HepG2 (cell line): Measurements from ENCODE around the gene CLDN7. TPM values are rescaled to one million over a fixed set of nuclear protein-coding genes. Genes with fewer than 3 reads are reported as not detected.
A peak's percentile ranks its signal among the peaks of the same experiment; 100 is the strongest.

Experiments
- ATAC-seq: fragments of 200-7000 bp; cut with Tn5 transposase; 3 replicates; pipeline ENCODE4 v1.9.1; 2020; ENCODE audit warnings: mild to moderate bottlenecking, moderate library complexity
- BruUV-seq: library from RNA; stranded (reverse); fragments of 400-500 nt; replicated peaks from 2 replicates; lab custom pipeline; 2021; lab: Mats Ljungman, UMichigan
- CTCF ChIA-PET: fragments of 300-600 bp; formaldehyde crosslinking; extraction: SDS; loops from one replicate; lab custom pipeline; 2021; ENCODE audit warnings: low total read pairs, inconsistent platforms, low intra/inter-chr PET ratio; lab: Yijun Ruan, JAX
- POLR2A ChIA-PET: fragments of 350-600 bp; sonication (Branson Sonifier 250); formaldehyde crosslinking; loops from one replicate; lab custom pipeline; 2020; ENCODE audit warnings: antibody characterized with exemption, inconsistent platforms; lab: Yijun Ruan, JAX
- DNase-seq: peaks from one replicate; pipeline ENCODE4 v3.0.0-alpha.2; 2015; ENCODE audit warnings: low spot score
- FAIRE-seq: peaks from 3 replicates; lab custom pipeline; 2011; peaks lifted over from hg19 to GRCh38; lab: Jason Lieb, UNC
- H2AFZ ChIP-seq: one replicate; pipeline ENCODE4 v1.6.1; 2011; ENCODE audit warnings: low read length, inconsistent platforms
- H3K27ac ChIP-seq: fragments of 300-600 bp; 3 replicates; pipeline ENCODE4 v1.8.0; 2011; ENCODE audit warnings: mixed run types, mild to moderate bottlenecking, mixed read lengths, low read length, inconsistent platforms; ENCODE audit not compliant: insufficient read depth; ENCODE audit errors: extremely low read length
- H3K27me3 ChIP-seq, 2 experiments: fragments of 200-600 bp in 1 of 2; 2 replicates in 1 of 2; 3 replicates in 1 of 2; pipeline versions ENCODE4 v1.6.0 to v1.8.0; 2011; ENCODE audit warnings: low read length in 2 of 2, mild to moderate bottlenecking in 2 of 2, moderate library complexity in 2 of 2, inconsistent platforms in 1 of 2; ENCODE audit not compliant: insufficient read depth in 2 of 2, control insufficient read depth in 1 of 2
- H3K36me3 ChIP-seq, 2 experiments: fragments of 200-600 bp in 1 of 2; replicated peaks in 1 of 2; 2 replicates in 1 of 2; 3 replicates in 1 of 2; pipeline versions ENCODE4 v1.5.1 to v1.8.0; 2011; ENCODE audit warnings: low read length in 2 of 2, inconsistent platforms in 1 of 2; ENCODE audit not compliant: insufficient read depth in 2 of 2, control insufficient read depth in 1 of 2
- H3K4me1 ChIP-seq: 2 replicates; pipeline ENCODE4 v1.5.1; 2012; ENCODE audit warnings: low read length, inconsistent platforms; ENCODE audit not compliant: insufficient read depth
- H3K4me2 ChIP-seq: 2 replicates; pipeline ENCODE4 v1.6.0; 2011; ENCODE audit warnings: low read depth, low read length, inconsistent platforms
- H3K4me3 ChIP-seq, 3 experiments: fragments of 200-600 bp in 1 of 3; sonication (generic), shearing (Covaris generic) in 1 of 3; replicated peaks in 1 of 3; 2 replicates each; pipeline ENCODE4 v1.5.1; 2011 to 2016; ENCODE audit warnings: low read length in 3 of 3, inconsistent platforms in 2 of 3, low read depth in 2 of 3, mild to moderate bottlenecking in 2 of 3, control low read depth in 1 of 3, mixed read lengths in 1 of 3; ENCODE audit not compliant: insufficient read depth in 1 of 3
- H3K79me2 ChIP-seq: one replicate; pipeline ENCODE4 v1.6.1; 2011; ENCODE audit warnings: low read length, inconsistent platforms; ENCODE audit not compliant: insufficient read depth
- H3K9ac ChIP-seq: 2 replicates; pipeline ENCODE4 v1.6.0; 2011; ENCODE audit warnings: mild to moderate bottlenecking, low read depth, low read length, inconsistent platforms; ENCODE audit not compliant: insufficient read depth
- H3K9me3 ChIP-seq: 2 replicates; pipeline ENCODE4 v1.5.1; 2012; ENCODE audit warnings: mild to moderate bottlenecking, low read length
- H4K20me1 ChIP-seq: 2 replicates; pipeline ENCODE4 v1.6.0; 2011; ENCODE audit warnings: inconsistent platforms, mild to moderate bottlenecking, low read length, moderate library complexity; ENCODE audit not compliant: insufficient read depth
- BATF2 ChIP-seq: sonication (generic); formaldehyde crosslinking; IDR thresholded peaks from 2 replicates; pipeline ENCODE4 v1.8.0; 2022; ENCODE audit warnings: mild to moderate bottlenecking, missing genetic modification reagents, moderate library complexity
- DRAP1 ChIP-seq: IDR thresholded peaks from 2 replicates; pipeline ENCODE4 v1.6.1; 2016; ENCODE audit warnings: missing genetic modification reagents, missing compliant biosample characterization
- GTF2F1 ChIP-seq: fragments of 150-350 bp; IDR thresholded peaks from 2 replicates; pipeline ENCODE4 v1.6.1; 2014; ENCODE audit warnings: low read length
- HINFP ChIP-seq: sonication (generic); formaldehyde crosslinking; IDR thresholded peaks from 2 replicates; pipeline ENCODE4 v1.4.0; 2020; ENCODE audit warnings: low read depth, mild to moderate bottlenecking, missing genetic modification reagents
- KDM3A ChIP-seq: IDR thresholded peaks from 2 replicates; pipeline ENCODE4 v1.6.1; 2018; ENCODE audit warnings: low read depth, missing compliant biosample characterization
- LCORL ChIP-seq, 2 experiments: fragments of 450-650 bp in 1 of 2; sonication (generic) in 1 of 2; formaldehyde crosslinking in 1 of 2; IDR thresholded peaks; 2 replicates each; pipeline versions ENCODE4 v1.5.0 to v1.6.1; 2017 to 2020; ENCODE audit warnings: antibody characterized with exemption in 1 of 2, missing genetic modification reagents in 1 of 2
- MEF2D ChIP-seq: sonication (generic); formaldehyde crosslinking; IDR thresholded peaks from 2 replicates; pipeline ENCODE4 v1.5.1; 2020; ENCODE audit warnings: mild to moderate bottlenecking, missing genetic modification reagents
- POLR2AphosphoS5 ChIP-seq: IDR thresholded peaks from 2 replicates; pipeline ENCODE4 v1.6.1; 2012; ENCODE audit warnings: low read depth, low read length
- SP1 ChIP-seq, 2 experiments: fragments of 450-650 bp in 1 of 2; sonication (generic) in 1 of 2; formaldehyde crosslinking in 1 of 2; IDR thresholded peaks; 2 replicates each; pipeline versions ENCODE4 v1.4.0 to v1.6.1; 2016 to 2020; ENCODE audit warnings: missing genetic modification reagents in 1 of 2
- ZBTB34 ChIP-seq: sonication (generic); formaldehyde crosslinking; IDR thresholded peaks from 2 replicates; pipeline ENCODE4 v1.8.0; 2022; ENCODE audit warnings: mild to moderate bottlenecking, missing genetic modification reagents
- ZKSCAN1 ChIP-seq: fragments of 150-350 bp; IDR thresholded peaks from 2 replicates; pipeline ENCODE4 v1.6.1; 2014; ENCODE audit warnings: low read length
- ZNF33A ChIP-seq: sonication (generic); formaldehyde crosslinking; IDR thresholded peaks from 2 replicates; pipeline ENCODE4 v1.5.1; 2020; ENCODE audit warnings: missing genetic modification reagents, mild to moderate bottlenecking, moderate library complexity, borderline replicate concordance
- ZNF567 ChIP-seq: sonication (generic); formaldehyde crosslinking; IDR thresholded peaks from 2 replicates; pipeline ENCODE4 v1.8.1; 2023; ENCODE audit warnings: mild to moderate bottlenecking, missing genetic modification reagents, borderline replicate concordance
- ZNF570 ChIP-seq: sonication (generic); formaldehyde crosslinking; IDR thresholded peaks from 2 replicates; pipeline ENCODE4 v1.4.0; 2020; ENCODE audit warnings: mild to moderate bottlenecking, missing genetic modification reagents, borderline replicate concordance
- ZNF598 ChIP-seq: sonication (generic); formaldehyde crosslinking; IDR thresholded peaks from 2 replicates; pipeline ENCODE4 v1.5.1; 2020; ENCODE audit warnings: mild to moderate bottlenecking, missing genetic modification reagents, borderline replicate concordance
- ZSCAN31 ChIP-seq: sonication (generic); formaldehyde crosslinking; IDR thresholded peaks from 2 replicates; pipeline ENCODE4 v1.5.0; 2020; ENCODE audit warnings: low read depth, mild to moderate bottlenecking, missing genetic modification reagents
- WGBS: methylation state at CpG from one replicate; pipeline ENCODE4 v1.1.6; 2017; ENCODE audit warnings: low lambda C conversion rate; 5-methylcytosine and 5-hydroxymethylcytosine counted together
- in situ Hi-C: cut with HindIII; loops from 2 replicates; pipeline ENCODE4 v1.10.0; 2017; ENCODE audit warnings: low pct_unique_long_range_greater_than_20kb; ENCODE audit not compliant: extremely low pct_ligation_motif_present
- intact Hi-C: fragments of 100-400 bp; cut with micrococcal nuclease; formaldehyde crosslinking; loops from one replicate; pipeline ENCODE4 v1.10.0; 2022; ENCODE audit not compliant: unreplicated experiment
- polyA plus RNA-seq, 8 experiments: library from polyadenylated mRNA; depleted of rRNA in 3 of 8; stranded (reverse) in 7 of 8; unstranded in 1 of 8; fragments of >200 nt; fragmentation: Illumina TruSeq in 4 of 8; extraction: Trizol in 4 of 8; gene quantifications; 2 replicates each; pipeline versions ENCODE4 v1.2.1 to v1.2.3, GENCODE V29; 2011 to 2016; ENCODE audit warnings: low read depth in 4 of 8, missing spikeins in 1 of 8, mixed read lengths in 1 of 8; ENCODE audit not compliant: insufficient read depth in 1 of 8
- total RNA-seq, 5 experiments: library from RNA; depleted of rRNA; stranded (reverse); fragments of >200 nt; fragmentation: Illumina TruSeq; extraction: Trizol; gene quantifications; 2 replicates each; pipeline ENCODE4 v1.2.3, GENCODE V29; 2016; ENCODE audit warnings: low read depth in 1 of 5

The CLDN7 gene
- total and polyA plus RNA-seq, 2 of the 13 experiments (the other 11 are each of a cell fraction or from before 2014, with no cell fraction given) = not detected

GRCh38 chr17:7220593-7221277 is 41.5 kb downstream of the CLDN7 start (continued):
- TF ChIP-seq ZBTB34 (CRISPR knock-in tag) = peak; percentile 68; the same call in 1 of the 2 replicates
- no peak for TF ChIP-seq ZKSCAN1
- TF ChIP-seq HINFP (CRISPR knock-in tag) = peak; percentile 80

- H4K20me1 ChIP-seq = peaks cover 10% of the 10 kb centered on the region; the same call in 1 of the 2 replicates
- peaks cover 8 to 39% of the 10 kb centered on the region in 2 experiments; a peak in 4 of 5 replicates for H3K36me3 ChIP-seq
- intact Hi-C loops = no loop called here
- DNase-seq = peak; percentile 75
- ChIA-PET POLR2A (interaction anchor here (0.8 to 6.8 kb wide), 23 partner anchors 10 to 184 kb away, joined by 3 to 140 read pairs (median 8); partner anchors contain the start of genes ASGR1, ASGR2, CTDNEP1 and DVL2), CTCF (interaction anchor here (0.6 kb wide), 1 partner anchor 76 kb away, joined by 4 read pairs; no protein-coding TSS in a partner anchor)
- peak within 1 kb of the TSS; percentile 99 for H3K4me2 ChIP-seq
- H3K27ac ChIP-seq = peak within 1 kb of the TSS; percentile 96
- in situ Hi-C loops = loop anchor here (5.0 kb wide), 1 partner anchor 43 kb away; the partner anchor contains the start of gene ASGR1
- peaks cover 62% of the 10 kb centered on the region for H3K4me1 ChIP-seq
- H3K9ac ChIP-seq = peak within 1 kb of the TSS; percentile 90
- H3K79me2 ChIP-seq = peaks cover 14% of the 10 kb centered on the region
- peak within 1 kb of the TSS; percentile 68 for H2AFZ ChIP-seq
- no CpG with 5 or more reads among the region's 63 CpGs for WGBS
- TSS peak; percentile 56 for BruUV-seq
- H3K9me3 ChIP-seq = no peaks in the 10 kb centered on the region
- peak within 1 kb of the TSS; percentile 73 to 93 (median 90) for H3K4me3 ChIP-seq
- peak; percentile 85 for ATAC-seq
- peak; percentile 77 for FAIRE-seq
- peaks cover 0 to 4% of the 10 kb centered on the region in 2 experiments; a peak in 2 of 5 replicates for H3K27me3 ChIP-seq
- no peak for TF ChIP-seq ZNF570 (CRISPR knock-in tag)
- no peak for TF ChIP-seq ZNF567 (CRISPR knock-in tag)
- TF ChIP-seq SP1 (IDR thresholded peaks at IDR 0.05) = no peak
- peak; percentile 24; the same call in 1 of the 2 replicates for TF ChIP-seq SP1 (CRISPR knock-in tag; IDR thresholded peaks at IDR 0.05)
- peak; percentile 92; the same call in 1 of the 2 replicates for TF ChIP-seq ZNF598
- peak; percentile 78 for TF ChIP-seq DRAP1 (CRISPR knock-in tag)
- TF ChIP-seq ZSCAN31 = peak; percentile 24
- TF ChIP-seq LCORL (IDR thresholded peaks at IDR 0.05) = no peak
- no peak; the same call in 1 of the 2 replicates for TF ChIP-seq LCORL (CRISPR knock-in tag; IDR thresholded peaks at IDR 0.05)
- no peak for TF ChIP-seq ZNF33A
- 0 out of 2 replicates have a peak, but pooled peaks have one; percentile 45 for TF ChIP-seq KDM3A (CRISPR knock-in tag)
- TF ChIP-seq BATF2 = peak; percentile 63; the same call in 1 of the 2 replicates
- peak; percentile 14; the same call in 1 of the 2 replicates for TF ChIP-seq MEF2D
- no peak for TF ChIP-seq GTF2F1
- TF ChIP-seq POLR2AphosphoS5 = peak; percentile 78
Observed at GRCh38 chr17:7219812-7220592, 42.3 kb downstream of the CLDN7 start, which contains the start of the genes ACADVL and DLG4. Gene ACADVL, plus strand, starts transcription at chr17:7219938. Its CDS starts 47 bp downstream, at chr17:7219985. Gene DLG4, minus strand, starts transcription at chr17:7219836.
